CD4-positive, CD25-positive, alpha-beta regulatory T cell (primary cell): ENCODE measurements around the gene AQR. TPM values are rescaled to one million over a fixed set of nuclear protein-coding genes. Genes with fewer than 3 reads are reported as not detected.

ENCODE experiments used
- ATAC-seq, 2 donors: fragments of 150-1000 bp; cut with Tn5 transposase; one replicate each; pipeline ENCODE4 v1.10.0; 2021; ENCODE audit warnings: low read depth in 2 of 2, moderate number of reproducible peaks in 2 of 2, moderate library complexity in 1 of 2
- DNase-seq, 3 donors: peaks; one replicate each; pipeline versions ENCODE4 v3.0.0 to v3.0.0-alpha.2; 2012 to 2022; ENCODE audit warnings: mixed read lengths in 1 of 3
- H3K27ac ChIP-seq: one replicate; pipeline ENCODE4 v1.7.0; 2013; ENCODE audit warnings: mild to moderate bottlenecking, low read length; ENCODE audit not compliant: insufficient read depth, poor library complexity, severe bottlenecking
- H3K27me3 ChIP-seq: one replicate; pipeline ENCODE4 v1.7.0; 2013; ENCODE audit warnings: low read length; ENCODE audit not compliant: control insufficient read depth, insufficient read depth
- H3K36me3 ChIP-seq: one replicate; pipeline ENCODE4 v1.7.0; 2013; ENCODE audit warnings: mild to moderate bottlenecking, low read length, moderate library complexity; ENCODE audit not compliant: control insufficient read depth, insufficient read depth
- H3K4me1 ChIP-seq: 2 replicates; pipeline ENCODE4 v1.7.0; 2013; ENCODE audit warnings: mild to moderate bottlenecking, low read length; ENCODE audit not compliant: insufficient read depth, control insufficient read depth, poor library complexity, severe bottlenecking
- H3K4me3 ChIP-seq: one replicate; pipeline ENCODE4 v1.7.0; 2013; ENCODE audit warnings: low read depth, mild to moderate bottlenecking, low read length, moderate library complexity
- H3K9me3 ChIP-seq, 2 experiments: 1 replicate in 1 of 2; 2 replicates in 1 of 2; pipeline ENCODE4 v1.7.0; 2013; ENCODE audit warnings: low read length in 2 of 2, mild to moderate bottlenecking in 1 of 2, moderate library complexity in 1 of 2; ENCODE audit not compliant: control insufficient read depth in 2 of 2
- H3K27ac Mint-ChIP-seq, 3 donors: one replicate each; pipeline ENCODE4 v1.8.0; 2020 to 2022; ENCODE audit warnings: mild to moderate bottlenecking in 3 of 3, mixed read lengths in 3 of 3, moderate library complexity in 2 of 3
- H3K27me3 Mint-ChIP-seq: one replicate; pipeline ENCODE4 v1.8.0; 2022; ENCODE audit warnings: mild to moderate bottlenecking, mixed read lengths
- H3K36me3 Mint-ChIP-seq: one replicate; pipeline ENCODE4 v1.8.0; 2020; ENCODE audit warnings: mixed read lengths
- H3K4me1 Mint-ChIP-seq, 4 donors: one replicate each; pipeline ENCODE4 v1.8.0; 2020 to 2022; ENCODE audit warnings: mixed read lengths in 4 of 4, mild to moderate bottlenecking in 1 of 4
- H3K4me3 Mint-ChIP-seq, 4 donors: one replicate each; pipeline ENCODE4 v1.8.0; 2020 to 2022; ENCODE audit warnings: mild to moderate bottlenecking in 4 of 4, mixed read lengths in 4 of 4, moderate library complexity in 3 of 4
- H3K9me3 Mint-ChIP-seq, 7 donors: one replicate each; pipeline ENCODE4 v1.8.0; 2020 to 2022; ENCODE audit warnings: mixed read lengths in 7 of 7, mild to moderate bottlenecking in 3 of 7, moderate library complexity in 2 of 7
- polyA plus RNA-seq, 4 donors: library from polyadenylated mRNA; unstranded; fragments of 300-500 nt; fragmentation: Illumina TruSeq; gene quantifications; one replicate each; pipeline ENCODE4 v1.2.3, GENCODE V29; 2021
- total RNA-seq: library from RNA; stranded (reverse); gene quantifications from one replicate; pipeline ENCODE4 v1.2.3, GENCODE V29; 2022

AQR gene
- total and polyA plus RNA-seq, 5 donors from 2014 or later: 12.6 to 36.6 (median 18.2) TPM

DNA sequence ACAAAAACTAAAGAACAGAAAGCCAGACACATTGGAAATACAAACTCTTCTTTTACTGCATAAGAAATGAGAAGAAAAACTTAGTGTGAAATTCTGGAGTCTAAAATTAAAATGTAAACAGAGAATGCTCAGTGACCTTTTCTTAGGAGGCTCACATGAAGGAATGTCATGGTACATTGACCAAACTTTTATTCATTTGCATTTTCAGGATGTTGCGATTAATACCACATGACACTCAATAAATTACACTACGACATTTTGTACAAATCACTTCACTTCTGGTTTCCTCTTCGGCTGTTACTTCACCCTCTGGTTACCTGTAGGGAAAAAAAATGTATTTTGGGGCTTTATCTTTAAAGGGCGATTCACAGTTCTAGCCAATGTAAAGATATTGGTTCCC is 117.8 kb downstream of the AQR start:
- H3K4me1 ChIP-seq: no peaks in the 10 kb centered on the region
- no peak for DNase-seq
- H3K36me3 Mint-ChIP-seq: peaks cover 13% of the 10 kb centered on the region
- H3K36me3 ChIP-seq: peaks cover 26% of the 10 kb centered on the region
- peaks cover 0 to 1% (median 0%) of the 10 kb centered on the region in 7 donors for H3K9me3 Mint-ChIP-seq
- ATAC-seq: no peak
- peak overlapping the region in 2 of 3 donors; percentile 16 to 17 for H3K27ac Mint-ChIP-seq
- H3K27me3 ChIP-seq: no peaks in the 10 kb centered on the region
- peaks cover 0 to 2% (median 0%) of the 10 kb centered on the region in 4 donors for H3K4me1 Mint-ChIP-seq
- H3K4me3 Mint-ChIP-seq: no peak overlapping the region
- no peaks in the 10 kb centered on the region for H3K9me3 ChIP-seq
- H3K27ac ChIP-seq: no peak overlapping the region
- peaks cover 4% of the 10 kb centered on the region for H3K27me3 Mint-ChIP-seq
- no peak overlapping the region for H3K4me3 ChIP-seq

DNA sequence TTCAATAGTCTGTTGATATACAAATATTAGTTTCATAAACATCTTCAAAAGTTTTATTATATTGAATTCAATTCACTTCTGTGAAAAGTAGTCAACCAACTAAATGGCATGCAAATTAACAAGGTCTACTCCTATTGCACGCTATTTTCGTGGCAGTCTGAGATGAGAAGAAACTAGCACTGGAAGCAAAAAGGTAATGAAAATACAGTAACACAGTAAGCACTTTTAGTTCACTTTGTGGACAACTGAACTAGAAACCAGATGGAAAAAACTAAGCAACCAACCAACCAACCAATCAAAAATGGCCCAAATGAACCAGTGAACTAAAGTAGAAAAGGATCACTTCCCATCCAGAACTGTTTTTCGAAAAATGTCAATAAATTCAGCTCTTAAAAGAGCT is 118.5 kb downstream of the AQR start:
- H3K9me3 Mint-ChIP-seq: peaks cover 0 to 1% (median 0%) of the 10 kb centered on the region in 7 donors
- H3K27me3 ChIP-seq: no peaks in the 10 kb centered on the region
- H3K4me1 Mint-ChIP-seq: peaks cover 0 to 2% (median 0%) of the 10 kb centered on the region in 4 donors
- no peak overlapping the region for H3K27ac ChIP-seq
- peaks cover 19% of the 10 kb centered on the region for H3K36me3 ChIP-seq
- no peak overlapping the region for H3K4me3 ChIP-seq
- no peaks in the 10 kb centered on the region for H3K9me3 ChIP-seq
- DNase-seq (no peak), ATAC-seq (no peak)
- H3K27me3 Mint-ChIP-seq: peaks cover 4% of the 10 kb centered on the region
- no peak overlapping the region for H3K27ac Mint-ChIP-seq
- peaks cover 9% of the 10 kb centered on the region for H3K36me3 Mint-ChIP-seq
- H3K4me1 ChIP-seq: no peaks in the 10 kb centered on the region
- H3K4me3 Mint-ChIP-seq: no peak overlapping the region

DNA sequence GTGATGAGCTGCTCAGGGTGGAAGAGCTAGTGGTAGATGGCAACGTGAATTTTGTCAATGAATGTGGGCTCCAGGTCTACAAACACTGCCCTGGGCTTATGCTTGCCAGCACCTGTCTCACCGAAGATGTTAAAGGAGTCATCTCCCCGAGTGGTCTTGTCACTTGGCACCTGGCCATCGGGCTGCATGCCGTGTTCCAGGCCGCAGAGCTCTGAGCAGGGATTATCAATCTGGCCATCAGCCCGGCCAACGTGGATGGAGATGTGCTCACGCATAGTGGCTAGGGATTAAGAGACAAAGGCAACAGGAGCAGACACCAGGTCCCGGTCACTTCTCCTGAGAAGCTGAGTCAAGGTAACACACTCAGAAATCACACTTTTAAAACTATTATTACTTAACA is 119.4 kb downstream of the AQR start:
- no peak overlapping the region for H3K27ac Mint-ChIP-seq
- no peak overlapping the region for H3K4me3 Mint-ChIP-seq
- H3K27me3 ChIP-seq: no peaks in the 10 kb centered on the region
- peaks cover 4% of the 10 kb centered on the region for H3K27me3 Mint-ChIP-seq
- H3K9me3 ChIP-seq: no peaks in the 10 kb centered on the region
- peaks cover 10% of the 10 kb centered on the region for H3K36me3 ChIP-seq
- DNase-seq: no peak
- no peak overlapping the region for H3K27ac ChIP-seq
- peaks cover 0 to 2% (median 0%) of the 10 kb centered on the region in 4 donors for H3K4me1 Mint-ChIP-seq
- peaks cover 0 to 1% (median 0%) of the 10 kb centered on the region in 7 donors for H3K9me3 Mint-ChIP-seq
- H3K4me1 ChIP-seq: no peaks in the 10 kb centered on the region
- H3K4me3 ChIP-seq: no peak overlapping the region
- no peak for ATAC-seq
- H3K36me3 Mint-ChIP-seq: peaks cover 3% of the 10 kb centered on the region

DNA sequence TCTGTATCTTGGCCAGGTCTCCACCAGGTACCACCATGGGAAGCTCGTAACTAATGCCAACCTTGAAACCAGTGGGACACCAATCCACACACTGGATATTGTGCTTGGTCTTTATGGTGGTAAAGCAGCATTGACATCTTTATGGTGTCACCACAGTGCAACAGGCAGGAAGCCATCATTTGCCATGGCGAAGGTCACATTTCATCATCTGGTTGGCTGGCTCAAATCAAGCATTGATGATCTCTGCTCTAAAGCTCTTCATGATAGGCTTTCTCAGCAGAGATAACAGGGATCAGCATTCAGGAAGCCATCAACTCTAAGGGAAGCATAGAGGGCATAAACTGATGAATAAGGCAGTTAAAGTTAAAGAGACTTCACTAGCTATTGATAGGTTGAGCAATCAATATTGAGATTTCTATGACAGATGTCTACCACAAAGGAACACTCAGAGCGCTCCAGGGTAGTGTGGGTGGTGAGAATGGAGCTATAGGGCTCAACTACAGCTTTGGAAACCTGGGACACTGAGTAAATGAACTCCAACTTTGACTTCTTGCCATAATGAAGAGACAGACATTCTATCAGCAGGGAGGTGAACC is 120.1 kb downstream of the AQR start:
- DNase-seq (no peak), ATAC-seq (no peak)
- Mint-ChIP-seq H3K4me3 (no peak overlapping the region), H3K9me3 (peaks cover 0 to 1% (median 0%) of the 10 kb centered on the region in 7 donors), H3K36me3 (no peaks in the 10 kb centered on the region), H3K27me3 (peaks cover 3% of the 10 kb centered on the region), H3K27ac (no peak overlapping the region), H3K4me1 (peaks cover 0 to 2% (median 0%) of the 10 kb centered on the region in 4 donors)
- H3K27ac ChIP-seq: no peak overlapping the region
- H3K36me3 ChIP-seq: peaks cover 3% of the 10 kb centered on the region
- no peaks in the 10 kb centered on the region for H3K9me3 ChIP-seq
- H3K27me3 ChIP-seq: no peaks in the 10 kb centered on the region
- H3K4me1 ChIP-seq: no peaks in the 10 kb centered on the region
- no peak overlapping the region for H3K4me3 ChIP-seq

DNA sequence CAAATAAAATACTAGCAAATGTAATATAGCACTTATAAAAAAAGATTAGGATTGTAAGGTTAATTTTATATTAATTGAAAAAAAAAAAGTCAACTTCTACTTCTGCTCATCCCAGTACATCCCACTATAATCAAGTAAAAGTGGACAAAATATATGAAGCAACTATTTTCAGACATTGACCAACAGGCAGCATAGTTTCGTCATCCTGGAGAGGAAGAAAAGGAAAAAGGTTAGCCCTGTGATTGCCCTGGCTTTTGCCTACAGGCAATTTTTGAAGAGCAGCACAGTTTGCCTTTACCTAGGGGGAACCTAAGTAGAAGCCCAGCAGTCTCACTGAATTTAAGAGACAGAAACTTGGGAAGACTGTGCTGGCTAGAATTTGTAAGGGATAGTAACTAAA is 121.9 kb downstream of the AQR start:
- Histone ChIP-seq H3K27ac (no peak overlapping the region), H3K4me1 (no peaks in the 10 kb centered on the region), H3K27me3 (no peaks in the 10 kb centered on the region), H3K4me3 (no peak overlapping the region), H3K36me3 (no peaks in the 10 kb centered on the region), H3K9me3 (no peaks in the 10 kb centered on the region)
- no peaks in the 10 kb centered on the region for H3K27me3 Mint-ChIP-seq
- H3K4me3 Mint-ChIP-seq: no peak overlapping the region
- DNase-seq: no peak
- ATAC-seq: no peak
- H3K9me3 Mint-ChIP-seq: peaks cover 0 to 1% (median 0%) of the 10 kb centered on the region in 7 donors
- H3K36me3 Mint-ChIP-seq: no peaks in the 10 kb centered on the region
- H3K27ac Mint-ChIP-seq: no peak overlapping the region
- H3K4me1 Mint-ChIP-seq: no peaks in the 10 kb centered on the region

DNA sequence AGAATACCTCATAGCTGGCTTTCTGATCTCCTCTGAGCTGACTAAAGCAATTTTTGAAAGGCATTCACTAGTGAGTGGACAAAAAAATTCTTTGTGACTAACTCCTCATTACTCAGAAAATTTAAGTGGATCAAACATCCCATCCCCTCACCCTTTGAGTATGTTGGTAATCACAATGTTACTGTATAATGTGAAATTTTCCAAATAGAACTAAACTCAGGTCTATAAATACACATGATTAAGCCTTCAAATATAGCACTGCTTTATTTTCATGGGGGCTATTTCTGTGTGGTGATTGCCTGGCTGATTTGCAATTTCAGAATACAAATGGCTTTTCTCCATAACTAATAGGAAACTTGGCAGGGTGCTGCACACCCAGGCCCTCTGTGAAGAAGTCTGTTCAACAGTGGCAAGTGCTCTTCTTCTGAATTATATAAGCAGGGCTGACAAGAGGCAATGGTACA is 128.2 kb downstream of the AQR start:
- H3K4me3 ChIP-seq: no peak overlapping the region
- no peak for DNase-seq
- no peak for ATAC-seq
- no peaks in the 10 kb centered on the region for H3K4me1 ChIP-seq
- no peak overlapping the region for H3K4me3 Mint-ChIP-seq
- H3K36me3 ChIP-seq: no peaks in the 10 kb centered on the region
- H3K36me3 Mint-ChIP-seq: no peaks in the 10 kb centered on the region
- no peaks in the 10 kb centered on the region for H3K27me3 Mint-ChIP-seq
- no peaks in the 10 kb centered on the region for H3K27me3 ChIP-seq
- H3K9me3 Mint-ChIP-seq: no peaks in the 10 kb centered on the region
- H3K9me3 ChIP-seq: no peaks in the 10 kb centered on the region
- no peak overlapping the region for H3K27ac Mint-ChIP-seq
- no peaks in the 10 kb centered on the region for H3K4me1 Mint-ChIP-seq
- H3K27ac ChIP-seq: no peak overlapping the region

DNA sequence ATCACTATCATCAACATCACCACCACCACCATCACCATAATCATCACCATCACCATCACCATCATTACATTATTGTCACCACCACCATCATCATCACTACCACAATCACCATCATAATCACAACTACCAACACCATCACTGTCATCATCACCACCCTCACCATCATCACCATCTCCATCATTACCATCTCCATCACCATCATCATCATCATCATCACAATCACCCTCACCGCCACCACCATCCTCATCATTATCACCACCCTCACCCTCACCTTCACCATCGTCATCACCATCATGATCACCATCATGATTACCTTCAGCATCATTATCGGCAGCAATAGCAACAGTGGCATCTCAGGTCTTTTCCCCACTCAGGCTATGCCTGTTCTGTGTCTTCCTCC is 131.3 kb downstream of the AQR start:
- Histone ChIP-seq H3K4me3 (no peak overlapping the region), H3K9me3 (no peaks in the 10 kb centered on the region), H3K4me1 (no peaks in the 10 kb centered on the region), H3K36me3 (no peaks in the 10 kb centered on the region), H3K27ac (no peak overlapping the region), H3K27me3 (no peaks in the 10 kb centered on the region)
- H3K27ac Mint-ChIP-seq: no peak overlapping the region
- H3K9me3 Mint-ChIP-seq: peaks cover 0 to 13% (median 5%) of the 10 kb centered on the region in 7 donors
- ATAC-seq (no peak), DNase-seq (no peak)
- no peaks in the 10 kb centered on the region for H3K4me1 Mint-ChIP-seq
- no peaks in the 10 kb centered on the region for H3K36me3 Mint-ChIP-seq
- no peak overlapping the region for H3K4me3 Mint-ChIP-seq
- peaks cover 13% of the 10 kb centered on the region for H3K27me3 Mint-ChIP-seq
